Lower leg skin (tissue), 3 donors: ENCODE data around the gene MPLKIP.

ENCODE experiments used
- CTCF ChIP-seq, 3 donors: fragments of 450-650 bp; IDR thresholded peaks; one replicate each; pipeline ENCODE4 v1.5.1; 2016; ENCODE audit warnings: antibody characterized with exemption in 3 of 3, mild to moderate bottlenecking in 3 of 3, moderate library complexity in 2 of 3
- POLR2A ChIP-seq, 2 donors: fragments of 450-650 bp; IDR thresholded peaks; one replicate each; pipeline ENCODE4 v1.6.1; 2016 to 2017; ENCODE audit warnings: antibody characterized with exemption in 2 of 2, mild to moderate bottlenecking in 1 of 2, moderate library complexity in 1 of 2

- no peak for TF ChIP-seq CTCF (IDR thresholded peaks at IDR 0.05)
- TF ChIP-seq POLR2A (IDR thresholded peaks at IDR 0.05), result no peak
Measured at GRCh38 chr7:40137563-40137962, 3.1 kb upstream of the MPLKIP start.
